Measurements from ENCODE around the gene SEC14L2.

SEC14L2 gene

DNA sequence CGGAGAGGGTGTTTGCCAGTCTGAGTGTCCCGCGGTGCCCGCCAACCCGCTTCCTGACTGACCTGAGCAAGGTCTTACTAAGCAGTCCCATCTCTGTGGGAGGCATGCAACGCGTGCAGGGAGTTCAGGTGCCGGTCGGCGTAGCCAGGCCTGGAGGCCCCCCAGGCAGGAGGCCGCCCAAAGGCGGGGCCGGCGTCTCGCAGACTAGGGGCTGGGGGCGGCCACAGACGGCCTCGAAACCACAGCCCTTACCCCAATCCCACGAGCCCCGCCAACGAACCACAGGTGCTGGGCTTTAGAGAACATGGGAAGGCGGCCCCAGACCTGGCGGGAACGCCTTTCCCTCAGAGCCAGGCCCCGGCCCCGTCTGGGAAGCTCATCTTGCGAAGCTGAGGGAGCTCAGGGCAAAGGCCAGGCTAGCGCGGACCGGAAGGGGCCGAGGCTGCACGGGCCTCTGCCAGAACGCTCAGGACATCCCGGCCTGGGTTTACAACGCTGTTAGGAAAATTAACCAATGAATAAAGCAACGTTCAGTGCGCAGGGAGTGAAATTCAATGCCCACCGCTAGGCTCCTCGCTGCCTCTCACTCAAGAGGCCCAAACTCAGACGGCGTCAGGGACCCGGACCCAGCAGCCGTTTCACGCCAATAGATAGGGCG, 26.6 kb downstream of the SEC14L2 start:
- Histone ChIP-seq H3K36me3 (ENCODE audit: control insufficient read depth in 2 of 2, insufficient read depth in 1 of 2, low read length in 2 of 2) (peaks cover 0 to 40% of the 10 kb centered on the region in 2 experiments; a peak in 1 of 3 replicates), H3K4me3 (ENCODE audit: low read depth, low read length) (peak overlapping the region; percentile 63), H3K27ac (ENCODE audit: extremely low read depth, low read depth, low read length) (peak overlapping the region; percentile 98), H3K9me3 (ENCODE audit: control insufficient read depth, insufficient read depth, low read depth, low read length) (no peaks in the 10 kb centered on the region), H3K4me1 (ENCODE audit: control insufficient read depth, insufficient read depth, low read length) (peaks cover 28% of the 10 kb centered on the region)
- CTCF ChIA-PET = interaction anchor here (0.5 to 7.6 kb wide), 12 partner anchors 10 to 575 kb away, joined by 3 to 71 read pairs (median 6); no protein-coding TSS in a partner anchor
- POLR2A ChIA-PET = interaction anchor here (0.5 to 6.0 kb wide), 31 partner anchors 10 to 1188 kb away, joined by 3 to 86 read pairs (median 4); partner anchors contain the start of genes CCDC157, INPP5J, MORC2 and PES1
- TF ChIP-seq, protein P1, sequence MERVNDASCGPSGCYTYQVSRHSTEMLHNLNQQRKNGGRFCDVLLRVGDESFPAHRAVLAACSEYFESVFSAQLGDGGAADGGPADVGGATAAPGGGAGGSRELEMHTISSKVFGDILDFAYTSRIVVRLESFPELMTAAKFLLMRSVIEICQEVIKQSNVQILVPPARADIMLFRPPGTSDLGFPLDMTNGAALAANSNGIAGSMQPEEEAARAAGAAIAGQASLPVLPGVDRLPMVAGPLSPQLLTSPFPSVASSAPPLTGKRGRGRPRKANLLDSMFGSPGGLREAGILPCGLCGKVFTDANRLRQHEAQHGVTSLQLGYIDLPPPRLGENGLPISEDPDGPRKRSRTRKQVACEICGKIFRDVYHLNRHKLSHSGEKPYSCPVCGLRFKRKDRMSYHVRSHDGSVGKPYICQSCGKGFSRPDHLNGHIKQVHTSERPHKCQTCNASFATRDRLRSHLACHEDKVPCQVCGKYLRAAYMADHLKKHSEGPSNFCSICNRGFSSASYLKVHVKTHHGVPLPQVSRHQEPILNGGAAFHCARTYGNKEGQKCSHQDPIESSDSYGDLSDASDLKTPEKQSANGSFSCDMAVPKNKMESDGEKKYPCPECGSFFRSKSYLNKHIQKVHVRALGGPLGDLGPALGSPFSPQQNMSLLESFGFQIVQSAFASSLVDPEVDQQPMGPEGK (tag by site-specific recombination; IDR thresholded peaks at IDR 0.05) = peak; percentile 75
- TF ChIP-seq TRIM28 (IDR thresholded peaks at IDR 0.05; ENCODE audit: borderline replicate concordance, low read length) (no peak), SCRT2 (tag by site-specific recombination; IDR thresholded peaks at IDR 0.05) (peak; percentile 39), ZNF16 (tag by site-specific recombination; IDR thresholded peaks at IDR 0.05; ENCODE audit: low read depth) (no peak), ZNF571 (tag by site-specific recombination; IDR thresholded peaks at IDR 0.05) (no peak), ZNF121 (tag by site-specific recombination; IDR thresholded peaks at IDR 0.05) (0 out of 2 replicates have a peak, but pooled peaks have one; percentile 66), ZNF157 (tag by site-specific recombination; IDR thresholded peaks at IDR 0.05) (no peak), ZNF585B (tag by site-specific recombination; IDR thresholded peaks at IDR 0.05) (no peak), ZNF473 (tag by site-specific recombination; IDR thresholded peaks at IDR 0.05) (no peak), ZNF792 (tag by site-specific recombination; IDR thresholded peaks at IDR 0.05) (no peak), ZNF391 (tag by site-specific recombination; IDR thresholded peaks at IDR 0.05; ENCODE audit: borderline replicate concordance, low read depth) (no peak), ZNF350 (tag by site-specific recombination; IDR thresholded peaks at IDR 0.05) (no peak), ZNF394 (tag by site-specific recombination; IDR thresholded peaks at IDR 0.05; ENCODE audit: borderline replicate concordance) (no peak), OVOL3 (tag by site-specific recombination; IDR thresholded peaks at IDR 0.05) (no peak), ZNF544 (tag by site-specific recombination; IDR thresholded peaks at IDR 0.05) (no peak), ZNF211 (tag by site-specific recombination; IDR thresholded peaks at IDR 0.05; ENCODE audit: low read depth) (no peak), ZNF48 (tag by site-specific recombination; IDR thresholded peaks at IDR 0.05) (no peak), GLIS1 (tag by site-specific recombination; IDR thresholded peaks at IDR 0.05) (peak; percentile 99)
- TF ChIP-seq, protein P2, sequence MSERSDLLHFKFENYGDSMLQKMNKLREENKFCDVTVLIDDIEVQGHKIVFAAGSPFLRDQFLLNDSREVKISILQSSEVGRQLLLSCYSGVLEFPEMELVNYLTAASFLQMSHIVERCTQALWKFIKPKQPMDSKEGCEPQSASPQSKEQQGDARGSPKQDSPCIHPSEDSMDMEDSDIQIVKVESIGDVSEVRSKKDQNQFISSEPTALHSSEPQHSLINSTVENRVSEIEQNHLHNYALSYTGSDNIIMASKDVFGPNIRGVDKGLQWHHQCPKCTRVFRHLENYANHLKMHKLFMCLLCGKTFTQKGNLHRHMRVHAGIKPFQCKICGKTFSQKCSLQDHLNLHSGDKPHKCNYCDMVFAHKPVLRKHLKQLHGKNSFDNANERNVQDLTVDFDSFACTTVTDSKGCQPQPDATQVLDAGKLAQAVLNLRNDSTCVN (tag by site-specific recombination; optimal IDR thresholded peaks at IDR 0.05) = no peak
- TF ChIP-seq, protein P3, sequence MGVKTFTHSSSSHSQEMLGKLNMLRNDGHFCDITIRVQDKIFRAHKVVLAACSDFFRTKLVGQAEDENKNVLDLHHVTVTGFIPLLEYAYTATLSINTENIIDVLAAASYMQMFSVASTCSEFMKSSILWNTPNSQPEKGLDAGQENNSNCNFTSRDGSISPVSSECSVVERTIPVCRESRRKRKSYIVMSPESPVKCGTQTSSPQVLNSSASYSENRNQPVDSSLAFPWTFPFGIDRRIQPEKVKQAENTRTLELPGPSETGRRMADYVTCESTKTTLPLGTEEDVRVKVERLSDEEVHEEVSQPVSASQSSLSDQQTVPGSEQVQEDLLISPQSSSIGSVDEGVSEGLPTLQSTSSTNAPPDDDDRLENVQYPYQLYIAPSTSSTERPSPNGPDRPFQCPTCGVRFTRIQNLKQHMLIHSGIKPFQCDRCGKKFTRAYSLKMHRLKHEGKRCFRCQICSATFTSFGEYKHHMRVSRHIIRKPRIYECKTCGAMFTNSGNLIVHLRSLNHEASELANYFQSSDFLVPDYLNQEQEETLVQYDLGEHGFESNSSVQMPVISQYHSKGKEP (tag by site-specific recombination; IDR thresholded peaks at IDR 0.05) = no peak
- TF ChIP-seq, protein P4, sequence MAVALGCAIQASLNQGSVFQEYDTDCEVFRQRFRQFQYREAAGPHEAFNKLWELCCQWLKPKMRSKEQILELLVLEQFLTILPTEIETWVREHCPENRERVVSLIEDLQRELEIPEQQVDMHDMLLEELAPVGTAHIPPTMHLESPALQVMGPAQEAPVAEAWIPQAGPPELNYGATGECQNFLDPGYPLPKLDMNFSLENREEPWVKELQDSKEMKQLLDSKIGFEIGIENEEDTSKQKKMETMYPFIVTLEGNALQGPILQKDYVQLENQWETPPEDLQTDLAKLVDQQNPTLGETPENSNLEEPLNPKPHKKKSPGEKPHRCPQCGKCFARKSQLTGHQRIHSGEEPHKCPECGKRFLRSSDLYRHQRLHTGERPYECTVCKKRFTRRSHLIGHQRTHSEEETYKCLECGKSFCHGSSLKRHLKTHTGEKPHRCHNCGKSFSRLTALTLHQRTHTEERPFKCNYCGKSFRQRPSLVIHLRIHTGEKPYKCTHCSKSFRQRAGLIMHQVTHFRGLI (tag by site-specific recombination; IDR thresholded peaks at IDR 0.05) = no peak
- TF ChIP-seq, protein P5, sequence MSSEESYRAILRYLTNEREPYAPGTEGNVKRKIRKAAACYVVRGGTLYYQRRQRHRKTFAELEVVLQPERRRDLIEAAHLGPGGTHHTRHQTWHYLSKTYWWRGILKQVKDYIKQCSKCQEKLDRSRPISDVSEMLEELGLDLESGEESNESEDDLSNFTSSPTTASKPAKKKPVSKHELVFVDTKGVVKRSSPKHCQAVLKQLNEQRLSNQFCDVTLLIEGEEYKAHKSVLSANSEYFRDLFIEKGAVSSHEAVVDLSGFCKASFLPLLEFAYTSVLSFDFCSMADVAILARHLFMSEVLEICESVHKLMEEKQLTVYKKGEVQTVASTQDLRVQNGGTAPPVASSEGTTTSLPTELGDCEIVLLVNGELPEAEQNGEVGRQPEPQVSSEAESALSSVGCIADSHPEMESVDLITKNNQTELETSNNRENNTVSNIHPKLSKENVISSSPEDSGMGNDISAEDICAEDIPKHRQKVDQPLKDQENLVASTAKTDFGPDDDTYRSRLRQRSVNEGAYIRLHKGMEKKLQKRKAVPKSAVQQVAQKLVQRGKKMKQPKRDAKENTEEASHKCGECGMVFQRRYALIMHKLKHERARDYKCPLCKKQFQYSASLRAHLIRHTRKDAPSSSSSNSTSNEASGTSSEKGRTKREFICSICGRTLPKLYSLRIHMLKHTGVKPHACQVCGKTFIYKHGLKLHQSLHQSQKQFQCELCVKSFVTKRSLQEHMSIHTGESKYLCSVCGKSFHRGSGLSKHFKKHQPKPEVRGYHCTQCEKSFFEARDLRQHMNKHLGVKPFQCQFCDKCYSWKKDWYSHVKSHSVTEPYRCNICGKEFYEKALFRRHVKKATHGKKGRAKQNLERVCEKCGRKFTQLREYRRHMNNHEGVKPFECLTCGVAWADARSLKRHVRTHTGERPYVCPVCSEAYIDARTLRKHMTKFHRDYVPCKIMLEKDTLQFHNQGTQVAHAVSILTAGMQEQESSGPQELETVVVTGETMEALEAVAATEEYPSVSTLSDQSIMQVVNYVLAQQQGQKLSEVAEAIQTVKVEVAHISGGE (tag by site-specific recombination; conservative IDR thresholded peaks at IDR 0.05; ENCODE audit: low read depth) = no peak
- TF ChIP-seq, protein P6, sequence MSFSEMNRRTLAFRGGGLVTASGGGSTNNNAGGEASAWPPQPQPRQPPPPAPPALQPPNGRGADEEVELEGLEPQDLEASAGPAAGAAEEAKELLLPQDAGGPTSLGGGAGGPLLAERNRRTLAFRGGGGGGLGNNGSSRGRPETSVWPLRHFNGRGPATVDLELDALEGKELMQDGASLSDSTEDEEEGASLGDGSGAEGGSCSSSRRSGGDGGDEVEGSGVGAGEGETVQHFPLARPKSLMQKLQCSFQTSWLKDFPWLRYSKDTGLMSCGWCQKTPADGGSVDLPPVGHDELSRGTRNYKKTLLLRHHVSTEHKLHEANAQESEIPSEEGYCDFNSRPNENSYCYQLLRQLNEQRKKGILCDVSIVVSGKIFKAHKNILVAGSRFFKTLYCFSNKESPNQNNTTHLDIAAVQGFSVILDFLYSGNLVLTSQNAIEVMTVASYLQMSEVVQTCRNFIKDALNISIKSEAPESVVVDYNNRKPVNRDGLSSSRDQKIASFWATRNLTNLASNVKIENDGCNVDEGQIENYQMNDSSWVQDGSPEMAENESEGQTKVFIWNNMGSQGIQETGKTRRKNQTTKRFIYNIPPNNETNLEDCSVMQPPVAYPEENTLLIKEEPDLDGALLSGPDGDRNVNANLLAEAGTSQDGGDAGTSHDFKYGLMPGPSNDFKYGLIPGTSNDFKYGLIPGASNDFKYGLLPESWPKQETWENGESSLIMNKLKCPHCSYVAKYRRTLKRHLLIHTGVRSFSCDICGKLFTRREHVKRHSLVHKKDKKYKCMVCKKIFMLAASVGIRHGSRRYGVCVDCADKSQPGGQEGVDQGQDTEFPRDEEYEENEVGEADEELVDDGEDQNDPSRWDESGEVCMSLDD (tag by site-specific recombination; IDR thresholded peaks at IDR 0.05) = peak; percentile 37; the same call in 1 of the 2 replicates

All from HEK293 (cell line).